H9 (cell line): ENCODE data around the gene L3MBTL1. TPM values are rescaled to one million over a fixed set of nuclear protein-coding genes. Genes with fewer than 3 reads are reported as not detected.

Source experiments
- DNase-seq: peaks from one replicate; pipeline ENCODE4 v3.0.0-alpha.2; 2017
- H2AFZ ChIP-seq: one replicate; pipeline ENCODE4 v1.6.1; 2013; ENCODE audit warnings: mild to moderate bottlenecking, low read length, control low read depth, moderate library complexity
- H2AK5ac ChIP-seq: 2 replicates; pipeline ENCODE4 v1.6.1; 2013; ENCODE audit warnings: low read length, control low read depth, mixed read lengths; ENCODE audit not compliant: insufficient read length
- H2BK120ac ChIP-seq: one replicate; pipeline ENCODE4 v1.6.1; 2013; ENCODE audit warnings: low read depth, mild to moderate bottlenecking, low read length, control low read depth, inconsistent platforms; ENCODE audit not compliant: poor library complexity, severe bottlenecking
- H2BK12ac ChIP-seq: 2 replicates; pipeline ENCODE4 v1.6.1; 2013; ENCODE audit warnings: low read length, control low read depth, mixed read lengths, low read depth; ENCODE audit not compliant: insufficient read length
- H2BK15ac ChIP-seq: 2 replicates; pipeline ENCODE4 v1.6.1; 2013; ENCODE audit warnings: low read depth, low read length, control low read depth
- H2BK20ac ChIP-seq: one replicate; pipeline ENCODE4 v1.6.1; 2013; ENCODE audit warnings: low read depth, mild to moderate bottlenecking, low read length, control low read depth, inconsistent platforms; ENCODE audit not compliant: poor library complexity, severe bottlenecking
- H2BK5ac ChIP-seq: 2 replicates; pipeline ENCODE4 v1.6.1; 2013; ENCODE audit warnings: low read length, control low read depth, mixed read lengths; ENCODE audit not compliant: insufficient read length
- H3K14ac ChIP-seq: 2 replicates; pipeline ENCODE4 v1.6.1; 2013; ENCODE audit warnings: low read length, control low read depth; ENCODE audit not compliant: insufficient read depth
- H3K18ac ChIP-seq: 2 replicates; pipeline ENCODE4 v1.6.1; 2013; ENCODE audit warnings: low read depth, mild to moderate bottlenecking, mixed read lengths, low read length, control low read depth; ENCODE audit not compliant: insufficient read length
- H3K23ac ChIP-seq: 2 replicates; pipeline ENCODE4 v1.6.1; 2013; ENCODE audit warnings: low read length, control low read depth, mixed read lengths, low read depth; ENCODE audit not compliant: insufficient read length
- H3K23me2 ChIP-seq: 2 replicates; pipeline ENCODE4 v1.6.1; 2013; ENCODE audit warnings: low read depth, mild to moderate bottlenecking, mixed read lengths, low read length, control low read depth; ENCODE audit not compliant: insufficient read length, poor library complexity, severe bottlenecking
- H3K27ac ChIP-seq: 2 replicates; pipeline ENCODE4 v1.5.1; 2013; ENCODE audit warnings: low read length, control low read depth, mixed read lengths, low read depth; ENCODE audit not compliant: insufficient read length
- H3K27me3 ChIP-seq: 2 replicates; pipeline ENCODE4 v1.6.1; 2013; ENCODE audit warnings: low read length, control low read depth, inconsistent platforms; ENCODE audit not compliant: insufficient read depth
- H3K4ac ChIP-seq: 2 replicates; pipeline ENCODE4 v1.6.1; 2013; ENCODE audit warnings: low read depth, mild to moderate bottlenecking, control low read depth, inconsistent platforms, low read length, moderate library complexity
- H3K4me1 ChIP-seq: 2 replicates; pipeline ENCODE4 v1.6.1; 2013; ENCODE audit warnings: low read length, control low read depth, inconsistent platforms; ENCODE audit not compliant: insufficient read depth
- H3K4me2 ChIP-seq: 2 replicates; pipeline ENCODE4 v1.6.1; 2013; ENCODE audit warnings: low read length, control low read depth, mixed read lengths; ENCODE audit not compliant: insufficient read length, insufficient read depth
- H3K56ac ChIP-seq: 2 replicates; pipeline ENCODE4 v1.6.1; 2013; ENCODE audit warnings: low read depth, mild to moderate bottlenecking, mixed read lengths, low read length, control low read depth; ENCODE audit not compliant: insufficient read length
- H3K79me1 ChIP-seq: 2 replicates; pipeline ENCODE4 v1.6.1; 2013; ENCODE audit warnings: low read depth, mild to moderate bottlenecking, moderate library complexity, low read length, control low read depth, inconsistent platforms; ENCODE audit not compliant: insufficient read depth, poor library complexity, severe bottlenecking
- H3K79me2 ChIP-seq: 2 replicates; pipeline ENCODE4 v1.6.1; 2013; ENCODE audit warnings: low read length, control low read depth, inconsistent platforms; ENCODE audit not compliant: insufficient read depth
- H3K9ac ChIP-seq: 2 replicates; pipeline ENCODE4 v1.6.1; 2013; ENCODE audit warnings: low read length, control low read depth, mixed read lengths; ENCODE audit not compliant: insufficient read length; ENCODE audit errors: extremely low read depth
- H3K9me3 ChIP-seq: one replicate; pipeline ENCODE4 v1.6.1; 2013; ENCODE audit warnings: low read depth, low read length, inconsistent platforms; ENCODE audit not compliant: control insufficient read depth
- H3T11ph ChIP-seq: one replicate; pipeline ENCODE4 v1.6.1; 2013; ENCODE audit warnings: mild to moderate bottlenecking, low read length, control low read depth, inconsistent platforms
- H4K20me1 ChIP-seq: one replicate; pipeline ENCODE4 v1.6.1; 2013; ENCODE audit not compliant: control insufficient read depth, insufficient read length, insufficient read depth
- H4K5ac ChIP-seq: 2 replicates; pipeline ENCODE4 v1.6.1; 2013; ENCODE audit warnings: low read depth, mild to moderate bottlenecking, mixed read lengths, low read length, control low read depth; ENCODE audit not compliant: insufficient read length
- H4K8ac ChIP-seq: replicated peaks from 2 replicates; pipeline ENCODE4 v1.6.1; 2013; ENCODE audit warnings: low read length, control low read depth, mixed read lengths, low read depth; ENCODE audit not compliant: insufficient read length
- H4K91ac ChIP-seq: 2 replicates; pipeline ENCODE4 v1.6.1; 2013; ENCODE audit warnings: low read depth, mild to moderate bottlenecking, moderate library complexity, mixed read lengths, low read length, control low read depth; ENCODE audit not compliant: insufficient read length
- H3K27ac Mint-ChIP-seq, 3 experiments: 2 replicates in 2 of 3; 3 replicates in 1 of 3; pipeline ENCODE4 v1.8.0; 2020 to 2021; ENCODE audit warnings: mixed read lengths in 3 of 3, mild to moderate bottlenecking in 1 of 3, moderate library complexity in 1 of 3
- H3K27me3 Mint-ChIP-seq: 2 replicates; pipeline ENCODE4 v1.8.0; 2021; ENCODE audit warnings: low read depth, mild to moderate bottlenecking, moderate library complexity, mixed read lengths
- H3K36me3 Mint-ChIP-seq, 3 experiments: 2 replicates in 2 of 3; 3 replicates in 1 of 3; pipeline ENCODE4 v1.8.0; 2020 to 2021; ENCODE audit warnings: low read depth in 3 of 3, mixed read lengths in 3 of 3; ENCODE audit not compliant: insufficient read depth in 1 of 3
- H3K4me1 Mint-ChIP-seq, 2 experiments: 2 replicates each; pipeline ENCODE4 v1.8.0; 2020; ENCODE audit warnings: mixed read lengths in 2 of 2
- H3K4me3 Mint-ChIP-seq, 2 experiments: 2 replicates in 1 of 2; 3 replicates in 1 of 2; pipeline ENCODE4 v1.8.0; 2020 to 2021; ENCODE audit warnings: mild to moderate bottlenecking in 2 of 2, mixed read lengths in 2 of 2, moderate library complexity in 1 of 2
- H3K9me3 Mint-ChIP-seq, 2 experiments: 2 replicates in 1 of 2; 3 replicates in 1 of 2; pipeline ENCODE4 v1.8.0; 2020; ENCODE audit warnings: mild to moderate bottlenecking in 2 of 2, mixed read lengths in 2 of 2, moderate library complexity in 1 of 2
- CTCF ChIP-seq: fragments of 200-600 bp; sonication (generic); conservative IDR thresholded peaks from 3 replicates; pipeline ENCODE4 v1.8.0; 2021; ENCODE audit warnings: antibody characterized with exemption, mild to moderate bottlenecking
- WGBS: extraction: QIAGEN DNeasy Blood & Tissue Kit; methylation state at CpG from one replicate; pipeline ENCODE4 v1.1.7; 2013; ENCODE audit warnings: missing lambda C conversion rate, low lambda C conversion rate, mixed read lengths; ENCODE audit not compliant: insufficient read length; ENCODE audit errors: extremely low coverage; 5-methylcytosine and 5-hydroxymethylcytosine counted together
- total RNA-seq: library from RNA; stranded (reverse); gene quantifications from 2 replicates; pipeline ENCODE4 v1.2.1, GENCODE V29; 2021

Gene L3MBTL1
- total RNA-seq, 1 experiment from 2014 or later = 19.9 TPM

DNA sequence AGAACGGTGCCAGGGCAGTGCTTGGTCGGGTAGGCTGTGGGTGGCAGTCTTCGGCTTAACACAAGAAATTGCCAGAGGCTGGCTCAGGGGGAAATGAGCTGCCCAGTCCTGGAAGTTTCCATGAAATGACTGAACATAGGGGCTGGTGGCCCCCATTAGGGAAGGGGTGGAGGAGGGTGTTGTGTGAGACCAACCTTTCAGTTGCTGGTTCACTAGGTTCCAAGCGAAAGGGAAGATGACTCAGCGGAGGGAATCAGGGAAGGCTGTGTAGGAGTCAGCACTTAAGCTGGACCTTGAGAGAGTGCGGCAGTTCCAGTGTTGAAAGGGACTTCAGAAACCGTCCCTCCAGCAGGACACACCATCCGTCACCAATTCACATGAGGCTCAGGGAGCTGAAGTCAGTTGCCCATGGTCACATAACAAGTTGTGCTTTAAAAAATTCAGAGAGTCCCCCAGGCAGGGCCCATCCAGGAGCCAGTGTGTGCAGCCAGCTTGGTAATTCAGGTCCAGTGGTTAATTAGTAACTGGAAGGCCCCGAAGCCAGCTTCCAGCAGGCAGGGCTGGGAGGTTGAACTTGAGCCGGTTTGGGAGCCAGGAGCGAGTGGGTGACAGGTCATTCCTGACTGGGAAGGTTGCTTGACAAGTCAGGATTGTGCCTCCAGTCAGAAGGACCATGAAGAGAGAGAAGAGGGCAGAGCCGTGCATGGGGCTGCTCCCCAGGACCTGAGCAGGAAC is 51.1 kb downstream of the L3MBTL1 start, which contains the start of gene SGK2:
Gene SGK2 (plus strand): TSS at position 616 of the 735 bp plus-strand sequence. CDS start 7,469 bp downstream, outside the sequence.
- Histone ChIP-seq H2BK120ac (no peak within 1 kb of the TSS), H3K9ac (no peak within 1 kb of the TSS), H3K79me2 (no peaks in the 10 kb centered on the region), H3K9me3 (no peaks in the 10 kb centered on the region), H3K14ac (no peak within 1 kb of the TSS), H3K56ac (no peak within 1 kb of the TSS), H4K91ac (no peak within 1 kb of the TSS), H3K23ac (no peak within 1 kb of the TSS), H3K27me3 (no peaks in the 10 kb centered on the region), H3K4ac (no peak within 1 kb of the TSS), H2BK15ac (no peak within 1 kb of the TSS), H3K18ac (no peak within 1 kb of the TSS), H3K4me2 (no peak within 1 kb of the TSS), H2AK5ac (no peak within 1 kb of the TSS), H2BK20ac (no peak within 1 kb of the TSS), H3K23me2 (no peaks in the 10 kb centered on the region), H2BK12ac (no peak within 1 kb of the TSS), H4K5ac (no peak within 1 kb of the TSS), H3K27ac (no peak within 1 kb of the TSS), H4K8ac (no peak within 1 kb of the TSS), H4K20me1 (no peaks in the 10 kb centered on the region), H3K4me1 (peaks cover 2% of the 10 kb centered on the region), H2AFZ (no peak within 1 kb of the TSS), H3T11ph (no peak within 1 kb of the TSS), H3K79me1 (no peaks in the 10 kb centered on the region), H2BK5ac (no peak within 1 kb of the TSS)
- Mint-ChIP-seq H3K27ac (peak within 1 kb of the TSS in 2 of 3 experiments; percentile 79 to 81; a peak in 3 of 7 replicates), H3K27me3 (peaks cover 2% of the 10 kb centered on the region; the same call in 1 of the 2 replicates), H3K9me3 (no peaks in the 10 kb centered on the region), H3K4me3 (no peak within 1 kb of the TSS), H3K36me3 (no peaks in the 10 kb centered on the region), H3K4me1 (peaks cover 3 to 6% of the 10 kb centered on the region in 2 experiments; a peak in 2 of 4 replicates)
- no CpG with 5 or more reads among the region's 12 CpGs for WGBS
- TF ChIP-seq CTCF = no peak
- DNase-seq = no peak
